ENCODE results near the gene AHCYL2. TPM values are rescaled to one million over a fixed set of nuclear protein-coding genes. Genes with fewer than 3 reads are reported as not detected.
A peak's percentile ranks its signal among the peaks of the same experiment; 100 is the strongest.

The AHCYL2 gene
- total and polyA plus RNA-seq, 2 of the 8 experiments (the other 6 are each of a cell fraction or from before 2014, with no cell fraction given), result 20.7 to 25.4 TPM

DNA sequence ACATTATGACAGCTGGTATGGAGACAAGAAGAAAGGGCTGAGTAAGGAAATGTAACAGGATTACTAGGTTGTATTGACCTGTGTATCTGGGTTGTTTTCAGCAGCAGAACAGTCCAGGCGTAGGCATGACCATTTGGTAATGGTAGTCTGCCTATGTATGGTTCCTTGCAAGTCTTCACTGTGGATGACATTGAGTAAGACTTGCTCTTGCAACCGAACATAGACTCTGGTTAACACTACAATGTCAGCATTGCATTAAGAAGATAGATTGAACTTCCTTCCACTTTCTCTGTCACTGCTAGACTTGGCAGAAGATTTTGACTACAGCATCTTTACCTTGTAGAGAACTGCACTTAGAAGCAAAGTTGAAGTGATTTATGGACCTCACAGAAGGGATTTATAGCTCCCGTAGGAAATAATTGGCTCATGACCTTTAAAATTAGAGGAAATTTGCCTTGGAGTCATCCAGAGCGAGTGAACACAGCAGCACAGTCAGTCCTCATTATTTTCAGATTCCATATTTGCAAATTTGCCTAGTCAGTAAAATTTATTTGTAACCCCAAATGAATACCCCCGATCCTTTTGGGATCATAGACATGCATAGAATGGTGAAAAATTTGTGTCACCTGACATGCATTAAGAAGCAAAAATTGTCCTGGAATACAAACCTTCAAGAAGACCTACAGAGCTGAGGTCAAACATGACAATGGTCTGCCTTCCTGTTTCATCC lies 129.8 kb downstream of the AHCYL2 start:
- POLR2A ChIA-PET (ENCODE audit: partially characterized antibody), result interaction anchor here (1.2 kb wide), 1 partner anchor 80 kb away, joined by 5 read pairs; the partner anchor contains the start of gene STRIP2
- no peak overlapping the region for H2BK5ac ChIP-seq (ENCODE audit: low read depth, low read length)
- H3K4ac ChIP-seq (replicated peaks; ENCODE audit: insufficient read length, low read depth, low read length), result no peak overlapping the region
- H3K18ac ChIP-seq (ENCODE audit: extremely low read depth, low read length), result no peak overlapping the region
- no peak overlapping the region; the same call in 1 of the 2 replicates for H2AK5ac ChIP-seq (ENCODE audit: low read depth, low read length)
- no peak overlapping the region for H2BK20ac ChIP-seq (ENCODE audit: low read length)
- H4K8ac ChIP-seq (ENCODE audit: extremely low read depth, insufficient read depth, low read length), result no peak overlapping the region
- no peak overlapping the region for H3K9ac ChIP-seq (replicated peaks in 1 of 4; ENCODE audit: extremely low read depth in 1 of 4, low read depth in 3 of 4, low read length in 3 of 4)
- no peaks in the 10 kb centered on the region for H3K4me1 ChIP-seq (replicated peaks in 1 of 4; ENCODE audit: control insufficient read depth in 3 of 4, insufficient read depth in 4 of 4, low read length in 3 of 4)
- peaks cover 0 to 1% of the 10 kb centered on the region in 2 experiments for H4K20me1 ChIP-seq (replicated peaks in 1 of 2; ENCODE audit: control insufficient read depth in 1 of 2, insufficient read depth in 2 of 2, low read length in 2 of 2)
- no peak overlapping the region for H2AFZ ChIP-seq (ENCODE audit: low read length)
- no peak overlapping the region for H2BK120ac ChIP-seq (replicated peaks; ENCODE audit: low read depth, low read length)
- H3K56ac ChIP-seq (replicated peaks; ENCODE audit: insufficient read length, low read depth, low read length), result no peak overlapping the region
- H3K9me3 ChIP-seq (ENCODE audit: insufficient read depth in 2 of 2, low read depth in 1 of 2, low read length in 1 of 2), result no peaks in the 10 kb centered on the region
- H3K23me2 ChIP-seq (ENCODE audit: low read depth, low read length), result peaks cover 2% of the 10 kb centered on the region; the same call in 1 of the 2 replicates
- no peaks in the 10 kb centered on the region for H3K27me3 ChIP-seq (replicated peaks in 1 of 4; ENCODE audit: control insufficient read depth in 3 of 4, extremely low read depth in 1 of 4, insufficient read depth in 3 of 4, low read length in 3 of 4)
- no peak for DNase-seq (ENCODE audit: low read depth in 1 of 2, low spot score in 2 of 2)
- WGBS, 2 experiments (ENCODE audit: extremely low coverage in 1 of 2, insufficient coverage in 1 of 2, insufficient read length in 1 of 2, insufficient replicate concordance in 2 of 2, low coverage in 1 of 2, low lambda C conversion rate in 2 of 2, missing lambda C conversion rate in 1 of 2), result 91% methylated on average over 5 of the region's 5 CpGs; no CpG with 5 or more reads in 1 of the 2 experiments
- no peak overlapping the region for H3K27ac ChIP-seq (ENCODE audit: low read depth, low read length)
- no peak overlapping the region for H2BK12ac ChIP-seq (ENCODE audit: low read depth, low read length)
- H3K79me2 ChIP-seq (ENCODE audit: control insufficient read depth in 1 of 2, insufficient read depth in 2 of 2, low read length in 2 of 2), result no peaks in the 10 kb centered on the region
- no peaks in the 10 kb centered on the region for H3K79me1 ChIP-seq (ENCODE audit: low read depth, low read length)
- no peak overlapping the region for H4K91ac ChIP-seq (replicated peaks; ENCODE audit: insufficient read length, low read length)
- CTCF ChIA-PET (ENCODE audit: partially characterized antibody), result interaction anchor here (2.0 to 2.9 kb wide), 2 partner anchors 13 to 16 kb away, joined by 6 to 13 read pairs; no protein-coding TSS in a partner anchor
- no peak overlapping the region for H4K5ac ChIP-seq (ENCODE audit: insufficient read length, low read depth, low read length)
- FAIRE-seq, result no peak
- no peak overlapping the region for H3K14ac ChIP-seq (ENCODE audit: insufficient read length)
- H3K4me2 ChIP-seq (ENCODE audit: insufficient read depth in 1 of 2, low read depth in 2 of 2, low read length in 2 of 2), result no peak overlapping the region
- no peak overlapping the region for H3K4me3 ChIP-seq (ENCODE audit: extremely low read depth in 1 of 4, insufficient read depth in 2 of 4, low read depth in 3 of 4, low read length in 4 of 4)
- H2BK15ac ChIP-seq (ENCODE audit: low read length), result no peak overlapping the region
- H3K36me3 ChIP-seq (ENCODE audit: control insufficient read depth in 2 of 4, insufficient read depth in 4 of 4, low read length in 3 of 4), result no peaks in the 10 kb centered on the region
- no peak overlapping the region for H3K23ac ChIP-seq (ENCODE audit: insufficient read length)
- peak; percentile 21; the same call in 1 of the 2 replicates for TF ChIP-seq MAFK (IDR thresholded peaks at IDR 0.05; ENCODE audit: low read depth, low read length)
- TF ChIP-seq NRF1 (IDR thresholded peaks at IDR 0.05; ENCODE audit: low read depth, low read length), result no peak
